IPS-18a (cell line): ENCODE measurements around the gene FCGR1A.
"Not testable (repeated sequence)": the region's sequence is repeated elsewhere in the genome, so short reads cannot be mapped to it uniquely, and the experiment has no call there.

ENCODE experiments used
- H3K27ac ChIP-seq: one replicate; pipeline ENCODE4 v1.5.1; 2013; ENCODE audit warnings: low read length
- H3K27me3 ChIP-seq: one replicate; pipeline ENCODE4 v1.6.1; 2013; ENCODE audit warnings: mild to moderate bottlenecking, low read length; ENCODE audit not compliant: control insufficient read depth, insufficient read depth
- H3K36me3 ChIP-seq: one replicate; pipeline ENCODE4 v1.6.1; 2013; ENCODE audit warnings: low read depth, low read length; ENCODE audit not compliant: control insufficient read depth
- H3K4me1 ChIP-seq: one replicate; pipeline ENCODE4 v1.6.1; 2013; ENCODE audit warnings: low read depth, low read length; ENCODE audit not compliant: control insufficient read depth
- H3K4me3 ChIP-seq: one replicate; pipeline ENCODE4 v1.5.1; 2013; ENCODE audit warnings: low read length
- H3K9ac ChIP-seq: one replicate; pipeline ENCODE4 v1.6.1; 2013; ENCODE audit warnings: mild to moderate bottlenecking, low read length, moderate library complexity
- H3K9me3 ChIP-seq: one replicate; pipeline ENCODE4 v1.6.1; 2013; ENCODE audit warnings: low read depth, low read length; ENCODE audit not compliant: control insufficient read depth

FCGR1A gene

DNA sequence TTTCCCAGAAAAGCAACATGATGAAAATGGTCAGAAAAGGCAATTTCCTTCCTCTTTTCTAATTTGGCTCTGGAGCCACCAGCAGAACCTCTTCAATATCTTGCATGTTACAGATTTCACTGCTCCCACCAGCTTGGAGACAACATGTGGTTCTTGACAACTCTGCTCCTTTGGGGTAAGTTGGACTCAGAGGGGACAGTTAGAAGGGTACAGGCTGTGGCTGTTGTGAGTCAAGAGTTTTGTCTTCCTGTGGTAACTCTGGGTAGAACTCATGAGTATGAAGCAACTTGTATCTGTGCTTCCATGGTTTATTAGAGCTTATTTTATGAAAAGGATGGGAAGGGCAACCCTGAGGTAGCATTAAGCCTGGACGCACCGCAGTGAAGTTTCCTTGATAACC lies at the start of gene FCGR1A:
Gene FCGR1A, plus strand, starts transcription at position 95 of the 400 bp plus-strand sequence. Its CDS starts 50 bp downstream, at position 145.
- not testable (repeated sequence) for H3K9ac ChIP-seq, H3K9me3 ChIP-seq, H3K36me3 ChIP-seq, H3K27ac ChIP-seq, H3K4me1 ChIP-seq, H3K4me3 ChIP-seq, H3K27me3 ChIP-seq

GRCh38 chr1:149732781-149733180 lies 49.7 kb upstream of the FCGR1A start:
- not testable (repeated sequence) for H3K4me1 ChIP-seq, H3K9me3 ChIP-seq, H3K27me3 ChIP-seq, H3K27ac ChIP-seq, H3K36me3 ChIP-seq, H3K4me3 ChIP-seq, H3K9ac ChIP-seq

- H3K27ac ChIP-seq, H3K4me1 ChIP-seq, H3K9ac ChIP-seq, H3K36me3 ChIP-seq, H3K9me3 ChIP-seq, H3K4me3 ChIP-seq, H3K27me3 ChIP-seq: not testable (repeated sequence)
Observed at GRCh38 chr1:149734692-149735091, 47.8 kb upstream of the FCGR1A start.

GRCh38 chr1:149740148-149740581 lies 42.3 kb upstream of the FCGR1A start:
- peak overlapping the region; percentile 40 for H3K4me3 ChIP-seq
- not testable (repeated sequence) for H3K9ac ChIP-seq

DNA sequence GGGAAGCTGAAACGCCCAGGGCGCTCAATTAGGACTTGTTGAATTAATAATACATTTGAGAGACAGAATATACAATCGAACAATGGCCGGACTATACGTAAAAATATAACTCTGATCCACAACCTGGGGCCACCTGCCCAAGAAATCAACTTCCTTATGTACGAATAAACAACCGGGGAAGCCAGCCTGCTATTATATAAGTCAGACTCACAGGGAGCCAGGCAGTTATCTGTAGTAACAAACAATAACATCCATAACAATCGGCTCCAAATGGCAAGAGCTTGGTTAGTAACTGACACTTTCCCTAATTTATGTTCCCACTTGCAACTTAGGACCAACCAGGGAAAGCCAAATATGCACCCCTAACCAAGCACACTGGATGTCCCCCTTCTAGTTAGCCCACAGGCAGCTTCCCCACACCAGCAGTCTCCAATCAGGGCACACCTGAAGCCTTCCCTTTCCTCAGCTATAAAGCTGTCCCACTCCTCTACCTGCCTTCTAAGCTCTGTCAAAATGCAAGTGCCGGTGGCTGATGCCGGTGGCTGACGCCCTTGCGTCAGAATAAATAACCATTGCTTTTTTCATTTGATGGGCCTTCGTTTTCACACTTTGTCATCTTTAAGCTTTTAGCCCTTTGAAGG lies 41.8 kb upstream of the FCGR1A start:
- not testable (repeated sequence) for H3K4me1 ChIP-seq, H3K27me3 ChIP-seq, H3K9me3 ChIP-seq, H3K27ac ChIP-seq, H3K36me3 ChIP-seq, H3K9ac ChIP-seq
- H3K4me3 ChIP-seq = peak overlapping the region; percentile 40

More at GRCh38 chr1:149740148-149740581, 42.3 kb upstream of the FCGR1A start:
- not testable (repeated sequence) for H3K9me3 ChIP-seq, H3K4me1 ChIP-seq, H3K36me3 ChIP-seq, H3K27me3 ChIP-seq, H3K27ac ChIP-seq

DNA sequence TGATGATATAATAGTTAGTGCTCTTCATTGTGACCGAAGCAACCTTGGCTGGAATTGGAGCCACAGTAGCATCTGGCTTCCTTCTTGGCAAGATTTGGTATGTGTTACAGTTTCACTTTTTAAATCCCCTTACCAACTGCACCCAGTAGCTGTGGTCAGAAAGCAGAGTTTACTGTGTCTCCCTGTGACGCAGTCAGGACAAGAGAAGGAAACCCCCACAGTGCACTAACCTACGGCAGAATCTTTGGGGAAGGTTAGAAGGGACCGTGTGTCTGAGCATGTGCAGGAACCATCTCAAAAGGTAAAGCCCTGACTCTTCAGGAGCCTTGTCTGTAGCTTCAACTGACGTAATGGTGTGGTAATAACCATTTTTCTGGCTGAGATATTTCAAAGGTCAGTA lies 40.6 kb upstream of the FCGR1A start:
- H3K27ac ChIP-seq, H3K4me3 ChIP-seq, H3K27me3 ChIP-seq, H3K36me3 ChIP-seq, H3K4me1 ChIP-seq, H3K9ac ChIP-seq, H3K9me3 ChIP-seq: not testable (repeated sequence)

- not testable (repeated sequence) for H3K9ac ChIP-seq, H3K4me1 ChIP-seq
- peak overlapping the region; percentile 51 for H3K4me3 ChIP-seq
Observed at GRCh38 chr1:149746463-149747356, 35.8 kb upstream of the FCGR1A start.

GRCh38 chr1:149747359-149748143 lies 34.9 kb upstream of the FCGR1A start:
- not testable (repeated sequence) for H3K9me3 ChIP-seq, H3K27ac ChIP-seq, H3K9ac ChIP-seq, H3K27me3 ChIP-seq, H3K36me3 ChIP-seq, H3K4me1 ChIP-seq
- peak overlapping the region; percentile 37 for H3K4me3 ChIP-seq

More at GRCh38 chr1:149746463-149747356, 35.8 kb upstream of the FCGR1A start:
- not testable (repeated sequence) for H3K36me3 ChIP-seq, H3K9me3 ChIP-seq, H3K27me3 ChIP-seq, H3K27ac ChIP-seq

DNA sequence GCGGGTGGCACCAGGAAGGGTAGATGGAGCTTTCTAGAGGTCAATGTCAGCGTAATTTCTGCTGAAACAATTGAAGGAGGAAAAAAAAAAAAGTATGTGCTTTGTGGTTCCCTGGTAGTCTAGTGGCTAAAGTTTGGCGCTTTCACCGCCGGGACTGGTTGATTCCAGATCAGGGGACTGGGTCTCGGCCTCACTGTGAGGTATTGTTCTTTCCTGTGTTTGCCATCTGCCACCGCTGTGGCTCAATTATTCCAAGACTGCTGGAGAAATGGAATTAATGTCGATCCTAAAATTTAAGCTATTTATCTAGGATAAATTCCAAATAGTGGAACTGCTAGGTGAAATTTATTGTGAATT lies 34.4 kb upstream of the FCGR1A start:
- H3K36me3 ChIP-seq, H3K9me3 ChIP-seq, H3K4me1 ChIP-seq, H3K27me3 ChIP-seq, H3K9ac ChIP-seq, H3K27ac ChIP-seq: not testable (repeated sequence)
- peak overlapping the region; percentile 30 for H3K4me3 ChIP-seq

- not testable (repeated sequence) for H3K4me3 ChIP-seq, H3K4me1 ChIP-seq, H3K27me3 ChIP-seq, H3K9me3 ChIP-seq, H3K9ac ChIP-seq, H3K27ac ChIP-seq, H3K36me3 ChIP-seq
Observed at GRCh38 chr1:149750562-149750961, 31.9 kb upstream of the FCGR1A start.

GRCh38 chr1:149752186-149752585 lies 30.3 kb upstream of the FCGR1A start:
- not testable (repeated sequence) for H3K27me3 ChIP-seq, H3K9ac ChIP-seq, H3K4me3 ChIP-seq, H3K36me3 ChIP-seq, H3K9me3 ChIP-seq, H3K4me1 ChIP-seq, H3K27ac ChIP-seq
